GM23338 (cell line): ENCODE results near the gene CTNNA2. TPM values are rescaled to one million over a fixed set of nuclear protein-coding genes. Genes with fewer than 3 reads are reported as not detected.

ENCODE experiments used
- ATAC-seq: fragments of 200-7000 bp; cut with Tn5 transposase; 3 replicates; pipeline ENCODE4 v1.9.1; 2020
- DNase-seq: peaks from one replicate; pipeline ENCODE4 v3.0.0-alpha.2; 2015; ENCODE audit warnings: low spot score
- H2AFZ ChIP-seq: fragments of 200-600 bp; sonication (generic); 2 replicates; pipeline ENCODE4 v1.8.0; 2016; ENCODE audit warnings: antibody characterized with exemption, mild to moderate bottlenecking, moderate library complexity
- H3F3A ChIP-seq: fragments of 200-600 bp; sonication (generic); replicated peaks from 2 replicates; pipeline ENCODE4 v1.8.0; 2017; ENCODE audit warnings: antibody characterized with exemption, mixed run types, low read depth
- H3K27ac ChIP-seq: fragments of 200-600 bp; sonication (generic); 2 replicates; pipeline ENCODE4 v1.6.1; 2016; ENCODE audit warnings: low read depth
- H3K27me3 ChIP-seq: fragments of 200-600 bp; sonication (generic); 2 replicates; pipeline ENCODE4 v1.8.0; 2016; ENCODE audit warnings: mild to moderate bottlenecking, mixed run types, moderate library complexity; ENCODE audit not compliant: insufficient read depth
- H3K36me3 ChIP-seq: fragments of 200-600 bp; sonication (generic); 2 replicates; pipeline ENCODE4 v1.8.0; 2016; ENCODE audit warnings: mild to moderate bottlenecking; ENCODE audit not compliant: insufficient read depth
- H3K4me1 ChIP-seq: fragments of 200-600 bp; sonication (generic); 2 replicates; pipeline ENCODE4 v1.8.0; 2016; ENCODE audit warnings: mild to moderate bottlenecking, moderate library complexity; ENCODE audit not compliant: insufficient read depth
- H3K4me2 ChIP-seq: fragments of 200-600 bp; sonication (generic); 2 replicates; pipeline ENCODE4 v1.7.1; 2017; ENCODE audit warnings: mixed run types
- H3K4me3 ChIP-seq: fragments of 200-600 bp; sonication (generic); 2 replicates; pipeline ENCODE4 v1.6.1; 2016; ENCODE audit warnings: mixed run types
- H3K79me2 ChIP-seq: fragments of 200-600 bp; sonication (generic); replicated peaks from 2 replicates; pipeline ENCODE4 v1.8.0; 2017; ENCODE audit warnings: mild to moderate bottlenecking; ENCODE audit not compliant: insufficient read depth
- H3K9me2 ChIP-seq: fragments of 200-600 bp; sonication (generic); 2 replicates; pipeline ENCODE4 v1.8.0; 2017; ENCODE audit not compliant: insufficient read depth
- H4K20me1 ChIP-seq: fragments of 200-600 bp; sonication (generic); replicated peaks from 2 replicates; pipeline ENCODE4 v1.8.0; 2017; ENCODE audit warnings: mild to moderate bottlenecking; ENCODE audit not compliant: insufficient read depth
- H3K27ac Mint-ChIP-seq: 2 replicates; pipeline ENCODE4 v1.8.0; 2020; ENCODE audit warnings: inconsistent platforms, mild to moderate bottlenecking, moderate library complexity, mixed read lengths
- H3K27me3 Mint-ChIP-seq: 3 replicates; pipeline ENCODE4 v1.8.0; 2022; ENCODE audit warnings: low read depth, mild to moderate bottlenecking, moderate library complexity, mixed read lengths, inconsistent platforms; ENCODE audit not compliant: insufficient read depth, poor library complexity
- H3K36me3 Mint-ChIP-seq: 3 replicates; pipeline ENCODE4 v1.8.0; 2021; ENCODE audit warnings: low read depth, mild to moderate bottlenecking, inconsistent platforms, moderate library complexity, mixed read lengths
- H3K4me1 Mint-ChIP-seq: 3 replicates; pipeline ENCODE4 v1.8.0; 2020; ENCODE audit warnings: mild to moderate bottlenecking, inconsistent platforms, mixed read lengths
- H3K4me3 Mint-ChIP-seq: 3 replicates; pipeline ENCODE4 v1.8.0; 2021; ENCODE audit warnings: moderate library complexity, mild to moderate bottlenecking, inconsistent platforms, mixed read lengths
- H3K9me3 Mint-ChIP-seq: 3 replicates; pipeline ENCODE4 v1.8.0; 2020; ENCODE audit warnings: moderate library complexity, mild to moderate bottlenecking, inconsistent platforms, mixed read lengths
- CREB1 ChIP-seq: fragments of 250-450 bp; sonication (Bioruptor Pico); IDR thresholded peaks from 2 replicates; pipeline ENCODE4 v1.5.0; 2020; ENCODE audit warnings: low read depth, mild to moderate bottlenecking, moderate library complexity
- CTCF ChIP-seq, 2 experiments: fragments of 200-600 bp in 1 of 2; sonication (generic) in 1 of 2; conservative IDR thresholded peaks; 2 replicates each; pipeline versions ENCODE4 v1.5.1 to v1.6.1; 2016 to 2017; ENCODE audit warnings: antibody characterized with exemption in 2 of 2, low read depth in 2 of 2, mild to moderate bottlenecking in 2 of 2, moderate library complexity in 1 of 2
- EZH2 ChIP-seq: fragments of 200-600 bp; sonication (generic); IDR thresholded peaks from one replicate; pipeline ENCODE4 v1.8.0; 2017; ENCODE audit warnings: antibody characterized with exemption, mild to moderate bottlenecking, low read depth; ENCODE audit not compliant: unreplicated experiment
- EZH2phosphoT487 ChIP-seq: fragments of 200-600 bp; sonication (generic); IDR thresholded peaks from one replicate; pipeline ENCODE4 v1.8.1; 2018; ENCODE audit warnings: antibody characterized with exemption; ENCODE audit not compliant: unreplicated experiment
- JUNB ChIP-seq: IDR thresholded peaks from one replicate; pipeline ENCODE4 v1.6.1; 2016; ENCODE audit warnings: antibody characterized with exemption; ENCODE audit not compliant: unreplicated experiment
- NANOG ChIP-seq: IDR thresholded peaks from 2 replicates; pipeline ENCODE4 v1.6.1; 2016; ENCODE audit warnings: antibody characterized with exemption, borderline replicate concordance
- POLR2AphosphoS5 ChIP-seq: IDR thresholded peaks from 2 replicates; pipeline ENCODE4 v1.6.1; 2016; ENCODE audit warnings: antibody characterized with exemption, low read depth
- REST ChIP-seq: IDR thresholded peaks from one replicate; pipeline ENCODE4 v1.6.1; 2018; ENCODE audit warnings: antibody characterized with exemption; ENCODE audit not compliant: unreplicated experiment
- ZNF114 ChIP-seq: fragments of 250-450 bp; sonication (Bioruptor Pico); IDR thresholded peaks from 2 replicates; pipeline ENCODE4 v1.5.0; 2020; ENCODE audit warnings: mild to moderate bottlenecking, moderate library complexity
- ZNF331 ChIP-seq: fragments of 250-450 bp; sonication (Bioruptor Pico); IDR thresholded peaks from 2 replicates; pipeline ENCODE4 v1.5.0; 2020; ENCODE audit warnings: low read depth, mild to moderate bottlenecking, moderate library complexity
- ZNF462 ChIP-seq: fragments of 250-450 bp; sonication (Bioruptor Pico); IDR thresholded peaks from 2 replicates; pipeline ENCODE4 v1.5.0; 2020; ENCODE audit warnings: mild to moderate bottlenecking, moderate library complexity
- polyA plus RNA-seq: library from polyadenylated mRNA; unstranded; fragments of >200 nt; fragmentation: Nextera tagmentation; extraction: Ambion mirVana; gene quantifications from 2 replicates; pipeline ENCODE4 v1.2.1, GENCODE V29; 2016
- total RNA-seq: library from RNA; depleted of rRNA; stranded (reverse); fragments of >200 nt; shearing (Covaris generic); gene quantifications from 2 replicates; pipeline ENCODE4 v1.2.3, GENCODE V29; 2014

CTNNA2 gene
- total and polyA plus RNA-seq, 2 experiments from 2014 or later: 6.4 to 15.6 TPM

- Mint-ChIP-seq H3K27ac (no peak overlapping the region), H3K27me3 (no peaks in the 10 kb centered on the region), H3K4me1 (no peaks in the 10 kb centered on the region), H3K36me3 (no peaks in the 10 kb centered on the region), H3K4me3 (no peak overlapping the region), H3K9me3 (no peaks in the 10 kb centered on the region)
- no peak for DNase-seq
- Histone ChIP-seq H3K4me3 (no peak overlapping the region), H3K4me2 (no peak overlapping the region), H3F3A (no peaks in the 10 kb centered on the region), H3K36me3 (no peaks in the 10 kb centered on the region), H3K79me2 (no peaks in the 10 kb centered on the region), H4K20me1 (no peaks in the 10 kb centered on the region), H3K27ac (no peak overlapping the region), H2AFZ (no peak overlapping the region), H3K4me1 (no peaks in the 10 kb centered on the region), H3K27me3 (no peaks in the 10 kb centered on the region), H3K9me2 (no peaks in the 10 kb centered on the region)
- ATAC-seq: no peak
- TF ChIP-seq EZH2 (no peak), POLR2AphosphoS5 (no peak), ZNF331 (CRISPR knock-in tag) (no peak), JUNB (no peak), ZNF114 (no peak), CREB1 (no peak), REST (no peak)
These were observed 1097.3 kb downstream of the CTNNA2 start for GRCh38 chr2:80610108-80610507.

GRCh38 chr2:80621656-80622055, 1108.8 kb downstream of the CTNNA2 start:
- Mint-ChIP-seq H3K4me3 (no peak overlapping the region), H3K27me3 (no peaks in the 10 kb centered on the region), H3K36me3 (no peaks in the 10 kb centered on the region), H3K27ac (no peak overlapping the region), H3K4me1 (peaks cover 7% of the 10 kb centered on the region; the same call in 2 of the 3 replicates), H3K9me3 (no peaks in the 10 kb centered on the region)
- H4K20me1 ChIP-seq: no peaks in the 10 kb centered on the region
- ATAC-seq (no peak), DNase-seq (no peak)
- no peaks in the 10 kb centered on the region for H3K4me1 ChIP-seq
- H3K27me3 ChIP-seq: no peaks in the 10 kb centered on the region
- H3F3A ChIP-seq: no peaks in the 10 kb centered on the region
- H3K36me3 ChIP-seq: no peaks in the 10 kb centered on the region
- no peak overlapping the region for H2AFZ ChIP-seq
- no peaks in the 10 kb centered on the region for H3K79me2 ChIP-seq
- H3K9me2 ChIP-seq: no peaks in the 10 kb centered on the region
- H3K4me2 ChIP-seq: no peak overlapping the region
- no peak overlapping the region for H3K27ac ChIP-seq
- no peak overlapping the region for H3K4me3 ChIP-seq
- TF ChIP-seq CTCF (conservative IDR thresholded peaks at IDR 0.05; ENCODE audit: low read depth in 2 of 2) (no peak), NANOG (no peak), CREB1 (no peak), POLR2AphosphoS5 (no peak), ZNF331 (CRISPR knock-in tag) (no peak), ZNF462 (CRISPR knock-in tag) (no peak), ZNF114 (no peak), EZH2phosphoT487 (no peak), EZH2 (no peak), JUNB (no peak)
